ENCODE results near the gene FLNC. TPM values are rescaled to one million over a fixed set of nuclear protein-coding genes. Genes with fewer than 3 reads are reported as not detected.

The FLNC gene
- total and polyA plus RNA-seq, 2 donors (not counting 3 experiments of a cell fraction or from before 2014, with no cell fraction given): 19.5 to 81.9 TPM

DNA sequence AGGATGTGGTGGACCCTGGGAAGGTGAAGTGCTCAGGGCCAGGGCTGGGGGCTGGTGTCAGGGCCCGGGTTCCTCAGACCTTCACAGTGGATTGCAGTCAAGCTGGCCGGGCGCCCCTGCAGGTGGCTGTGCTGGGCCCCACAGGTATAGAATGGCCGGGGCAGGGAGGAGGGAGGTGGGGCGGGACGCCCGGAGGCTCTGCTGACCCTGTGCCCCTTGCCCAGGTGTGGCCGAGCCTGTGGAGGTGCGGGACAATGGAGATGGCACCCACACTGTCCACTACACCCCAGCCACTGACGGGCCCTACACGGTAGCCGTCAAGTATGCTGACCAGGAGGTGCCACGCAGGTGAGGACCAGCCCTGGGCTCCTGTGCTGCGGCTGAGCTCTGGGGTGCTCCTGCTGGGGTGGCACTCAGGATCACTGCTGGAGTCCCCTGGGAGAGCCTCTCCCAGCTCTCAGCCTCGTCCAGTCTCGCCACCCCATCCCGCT lies 17.6 kb downstream of the FLNC start:
- no peaks in the 10 kb centered on the region for H4K20me1 ChIP-seq (replicated peaks; ENCODE audit: control insufficient read depth, extremely low read depth, insufficient read depth, low read length)
- no TSS peak for BruUV-seq (replicated peaks)

More for the DNA sequence above, 17.6 kb downstream of the FLNC start:
- Histone ChIP-seq H3K79me2 (ENCODE audit: control insufficient read depth, insufficient read depth, low read length) (no peaks in the 10 kb centered on the region), H3K9ac (replicated peaks; ENCODE audit: extremely low read depth, insufficient read depth, low read length) (no peak overlapping the region), H3K4me3 (replicated peaks in 1 of 3; ENCODE audit: insufficient read depth in 1 of 3, low read depth in 1 of 3, low read length in 3 of 3) (no peak overlapping the region), H2AFZ (ENCODE audit: low read depth, low read length) (no peak overlapping the region), H3K9me1 (replicated peaks; ENCODE audit: control insufficient read depth, extremely low read depth, insufficient read depth, low read length) (no peaks in the 10 kb centered on the region), H3K4me2 (ENCODE audit: insufficient read depth, low read length) (no peak overlapping the region), H3K36me3 (ENCODE audit: control insufficient read depth in 2 of 2, extremely low read depth in 1 of 2, insufficient read depth in 2 of 2, low read length in 2 of 2) (peaks cover 7 to 82% of the 10 kb centered on the region in 2 experiments), H3K27me3 (ENCODE audit: control insufficient read depth in 2 of 2, insufficient read depth in 2 of 2, low read length in 2 of 2) (no peaks in the 10 kb centered on the region), H3K27ac (ENCODE audit: insufficient read depth, low read depth, low read length) (no peak overlapping the region), H3K9me3 (replicated peaks; ENCODE audit: control insufficient read depth, insufficient read depth, low read length) (no peaks in the 10 kb centered on the region), H3K4me1 (ENCODE audit: control insufficient read depth, extremely low read depth, insufficient read depth, low read length) (no peaks in the 10 kb centered on the region)
- dilution Hi-C loops (cut with MboI; ENCODE audit: extremely low pct_ligation_motif_present, low sequenced_read_pairs) (no loop called here), intact Hi-C loops (cut with micrococcal nuclease) (no loop called here)
- DNase-seq (ENCODE audit: low read depth, low spot score) (no peak), FAIRE-seq (no peak)
- ChIA-PET POLR2A (no interaction called here), CTCF (no interaction called here)
- TF ChIP-seq JUN (IDR thresholded peaks at IDR 0.05; ENCODE audit: borderline replicate concordance, insufficient read depth, insufficient read length, low read depth) (no peak), FOS (IDR thresholded peaks at IDR 0.05; ENCODE audit: borderline replicate concordance, insufficient read depth, low read length) (no peak), GATA2 (IDR thresholded peaks at IDR 0.05; ENCODE audit: insufficient read depth, insufficient read length, low read depth, low read length) (no peak), POLR2A (IDR thresholded peaks at IDR 0.05; ENCODE audit: low read depth, low read length) (no peak), POLR2AphosphoS5 (IDR thresholded peaks at IDR 0.05; ENCODE audit: insufficient read depth, low read depth, low read length) (no peak), MYC (IDR thresholded peaks at IDR 0.05; ENCODE audit: low read depth, low read length) (no peak)
- TF ChIP-seq, protein P1, sequence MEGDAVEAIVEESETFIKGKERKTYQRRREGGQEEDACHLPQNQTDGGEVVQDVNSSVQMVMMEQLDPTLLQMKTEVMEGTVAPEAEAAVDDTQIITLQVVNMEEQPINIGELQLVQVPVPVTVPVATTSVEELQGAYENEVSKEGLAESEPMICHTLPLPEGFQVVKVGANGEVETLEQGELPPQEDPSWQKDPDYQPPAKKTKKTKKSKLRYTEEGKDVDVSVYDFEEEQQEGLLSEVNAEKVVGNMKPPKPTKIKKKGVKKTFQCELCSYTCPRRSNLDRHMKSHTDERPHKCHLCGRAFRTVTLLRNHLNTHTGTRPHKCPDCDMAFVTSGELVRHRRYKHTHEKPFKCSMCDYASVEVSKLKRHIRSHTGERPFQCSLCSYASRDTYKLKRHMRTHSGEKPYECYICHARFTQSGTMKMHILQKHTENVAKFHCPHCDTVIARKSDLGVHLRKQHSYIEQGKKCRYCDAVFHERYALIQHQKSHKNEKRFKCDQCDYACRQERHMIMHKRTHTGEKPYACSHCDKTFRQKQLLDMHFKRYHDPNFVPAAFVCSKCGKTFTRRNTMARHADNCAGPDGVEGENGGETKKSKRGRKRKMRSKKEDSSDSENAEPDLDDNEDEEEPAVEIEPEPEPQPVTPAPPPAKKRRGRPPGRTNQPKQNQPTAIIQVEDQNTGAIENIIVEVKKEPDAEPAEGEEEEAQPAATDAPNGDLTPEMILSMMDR (IDR thresholded peaks at IDR 0.05; ENCODE audit: extremely low read depth in 1 of 2, insufficient read depth in 1 of 2, low read depth in 1 of 2, low read length in 2 of 2): no peak
- TF ChIP-seq, protein P2, sequence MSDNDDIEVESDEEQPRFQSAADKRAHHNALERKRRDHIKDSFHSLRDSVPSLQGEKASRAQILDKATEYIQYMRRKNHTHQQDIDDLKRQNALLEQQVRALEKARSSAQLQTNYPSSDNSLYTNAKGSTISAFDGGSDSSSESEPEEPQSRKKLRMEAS (IDR thresholded peaks at IDR 0.05; ENCODE audit: insufficient read depth, insufficient read length): no peak

Data from endothelial cell of umbilical vein (primary cell).